HepG2 (cell line): ENCODE data around the gene TLCD1. TPM values are rescaled to one million over a fixed set of nuclear protein-coding genes. Genes with fewer than 3 reads are reported as not detected.

Experiments used
- ATM ChIP-seq: fragments of 450-650 bp; IDR thresholded peaks from 2 replicates; pipeline ENCODE4 v1.7.1; 2017; ENCODE audit warnings: mild to moderate bottlenecking, borderline replicate concordance
- CBX2 ChIP-seq, 2 experiments: fragments of 200-600 bp in 1 of 2; sonication (generic); formaldehyde crosslinking in 1 of 2; IDR thresholded peaks; 2 replicates each; pipeline versions ENCODE4 v1.7.0 to v1.8.1; 2018 to 2022; ENCODE audit warnings: low read depth in 2 of 2, low read length in 1 of 2, mild to moderate bottlenecking in 1 of 2, missing genetic modification reagents in 1 of 2
- GFI1 ChIP-seq: sonication (generic); formaldehyde crosslinking; IDR thresholded peaks from 2 replicates; pipeline ENCODE4 v1.5.0; 2020; ENCODE audit warnings: missing genetic modification reagents, mild to moderate bottlenecking, borderline replicate concordance
- HHEX ChIP-seq: IDR thresholded peaks from 2 replicates; pipeline ENCODE4 v1.6.1; 2016; ENCODE audit warnings: control low read depth
- KDM2A ChIP-seq: sonication (generic); formaldehyde crosslinking; IDR thresholded peaks from 2 replicates; pipeline ENCODE4 v1.4.0; 2020; ENCODE audit warnings: low read depth, missing genetic modification reagents, borderline replicate concordance
- PAX8 ChIP-seq: sonication (generic); formaldehyde crosslinking; IDR thresholded peaks from 2 replicates; pipeline ENCODE4 v1.8.0; 2022; ENCODE audit warnings: mild to moderate bottlenecking, missing genetic modification reagents, borderline replicate concordance
- SP5 ChIP-seq: IDR thresholded peaks from 2 replicates; pipeline ENCODE4 v1.6.1; 2016; ENCODE audit warnings: low read depth, borderline replicate concordance
- TMF1 ChIP-seq: sonication (generic); formaldehyde crosslinking; IDR thresholded peaks from 2 replicates; pipeline ENCODE4 v1.8.1; 2022; ENCODE audit warnings: low read depth, missing genetic modification reagents
- ZIK1 ChIP-seq: sonication (generic); formaldehyde crosslinking; IDR thresholded peaks from 2 replicates; pipeline ENCODE4 v1.5.0; 2020; ENCODE audit warnings: mild to moderate bottlenecking, low read depth, missing genetic modification reagents, borderline replicate concordance
- ZKSCAN8 ChIP-seq: IDR thresholded peaks from 2 replicates; pipeline ENCODE4 v1.6.1; 2016; ENCODE audit warnings: borderline replicate concordance, missing genetic modification reagents, missing compliant biosample characterization
- ZNF17 ChIP-seq: sonication (generic); formaldehyde crosslinking; IDR thresholded peaks from 2 replicates; pipeline ENCODE4 v1.5.0; 2020; ENCODE audit warnings: mild to moderate bottlenecking, missing genetic modification reagents
- ZNF451 ChIP-seq: sonication (generic); formaldehyde crosslinking; IDR thresholded peaks from 2 replicates; pipeline ENCODE4 v1.5.0; 2020; ENCODE audit warnings: mild to moderate bottlenecking, missing genetic modification reagents
- ZNF660 ChIP-seq: sonication (generic); formaldehyde crosslinking; IDR thresholded peaks from 2 replicates; pipeline ENCODE4 v1.5.1; 2020; ENCODE audit warnings: mild to moderate bottlenecking, low read depth, missing genetic modification reagents, borderline replicate concordance
- ZNF674 ChIP-seq: sonication (generic); formaldehyde crosslinking; IDR thresholded peaks from 2 replicates; pipeline ENCODE4 v1.5.0; 2020; ENCODE audit warnings: low read depth, mild to moderate bottlenecking, missing genetic modification reagents
- ZNF691 ChIP-seq: sonication (generic); formaldehyde crosslinking; IDR thresholded peaks from 2 replicates; pipeline ENCODE4 v1.4.0; 2020; ENCODE audit warnings: missing genetic modification reagents, low read depth, mild to moderate bottlenecking, borderline replicate concordance
- ZNF766 ChIP-seq: sonication (generic); formaldehyde crosslinking; IDR thresholded peaks from 2 replicates; pipeline ENCODE4 v1.5.0; 2020; ENCODE audit warnings: missing genetic modification reagents, borderline replicate concordance
- ZNF816 ChIP-seq: sonication (generic); formaldehyde crosslinking; IDR thresholded peaks from 2 replicates; pipeline ENCODE4 v1.8.0; 2022; ENCODE audit warnings: missing genetic modification reagents, mild to moderate bottlenecking, borderline replicate concordance
- ZNF878 ChIP-seq: sonication (generic); formaldehyde crosslinking; IDR thresholded peaks from 2 replicates; pipeline ENCODE4 v1.8.1; 2023; ENCODE audit warnings: mild to moderate bottlenecking, missing genetic modification reagents, moderate library complexity
- polyA plus RNA-seq, 8 experiments: library from polyadenylated mRNA; depleted of rRNA in 3 of 8; stranded (reverse) in 7 of 8; unstranded in 1 of 8; fragments of >200 nt; fragmentation: Illumina TruSeq in 4 of 8; extraction: Trizol in 4 of 8; gene quantifications; 2 replicates each; pipeline versions ENCODE4 v1.2.1 to v1.2.3, GENCODE V29; 2011 to 2016; ENCODE audit warnings: low read depth in 4 of 8, missing spikeins in 1 of 8, mixed read lengths in 1 of 8; ENCODE audit not compliant: insufficient read depth in 1 of 8
- total RNA-seq, 5 experiments: library from RNA; depleted of rRNA; stranded (reverse); fragments of >200 nt; fragmentation: Illumina TruSeq; extraction: Trizol; gene quantifications; 2 replicates each; pipeline ENCODE4 v1.2.3, GENCODE V29; 2016; ENCODE audit warnings: low read depth in 1 of 5
- TF ChIP-seq, protein P1 (sequence below): sonication (generic); formaldehyde crosslinking; conservative IDR thresholded peaks from 2 replicates; pipeline ENCODE4 v1.8.0; 2022; ENCODE audit warnings: low read depth, missing genetic modification reagents
- TF ChIP-seq, protein P2 (sequence below): sonication (generic); formaldehyde crosslinking; IDR thresholded peaks from 2 replicates; pipeline ENCODE4 v1.4.0; 2020; ENCODE audit warnings: missing genetic modification reagents
- TF ChIP-seq, protein P3 (sequence below): sonication (generic); formaldehyde crosslinking; IDR thresholded peaks from 2 replicates; pipeline ENCODE4 v1.4.0; 2020; ENCODE audit warnings: missing genetic modification reagents

TLCD1 gene
- total and polyA plus RNA-seq, 2 of the 13 experiments (the other 11 are each of a cell fraction or from before 2014, with no cell fraction given): 14.9 to 19.6 TPM

GRCh38 chr17:28744972-28745785 lies 19.1 kb upstream of the TLCD1 start (continued):
- TF ChIP-seq, protein P1, sequence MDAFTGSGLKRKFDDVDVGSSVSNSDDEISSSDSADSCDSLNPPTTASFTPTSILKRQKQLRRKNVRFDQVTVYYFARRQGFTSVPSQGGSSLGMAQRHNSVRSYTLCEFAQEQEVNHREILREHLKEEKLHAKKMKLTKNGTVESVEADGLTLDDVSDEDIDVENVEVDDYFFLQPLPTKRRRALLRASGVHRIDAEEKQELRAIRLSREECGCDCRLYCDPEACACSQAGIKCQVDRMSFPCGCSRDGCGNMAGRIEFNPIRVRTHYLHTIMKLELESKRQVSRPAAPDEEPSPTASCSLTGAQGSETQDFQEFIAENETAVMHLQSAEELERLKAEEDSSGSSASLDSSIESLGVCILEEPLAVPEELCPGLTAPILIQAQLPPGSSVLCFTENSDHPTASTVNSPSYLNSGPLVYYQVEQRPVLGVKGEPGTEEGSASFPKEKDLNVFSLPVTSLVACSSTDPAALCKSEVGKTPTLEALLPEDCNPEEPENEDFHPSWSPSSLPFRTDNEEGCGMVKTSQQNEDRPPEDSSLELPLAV (CRISPR knock-in tag): no peak
- TF ChIP-seq GFI1 (CRISPR knock-in tag) (peak; percentile 98), ZNF660 (no peak), HHEX (CRISPR knock-in tag) (no peak), ZNF878 (CRISPR knock-in tag) (no peak), KDM2A (CRISPR knock-in tag) (peak; percentile 59; the same call in 1 of the 2 replicates), PAX8 (CRISPR knock-in tag) (peak; percentile 14; the same call in 1 of the 2 replicates), ZNF816 (CRISPR knock-in tag) (no peak), CBX2 (IDR thresholded peaks at IDR 0.05; ENCODE audit: low read depth, low read length) (no peak), CBX2 (CRISPR knock-in tag; IDR thresholded peaks at IDR 0.05; ENCODE audit: low read depth) (no peak), ATM (no peak), ZNF17 (CRISPR knock-in tag) (no peak), ZIK1 (CRISPR knock-in tag) (no peak), ZNF674 (CRISPR knock-in tag) (no peak), ZKSCAN8 (no peak), ZNF691 (CRISPR knock-in tag) (peak; percentile 53; the same call in 1 of the 2 replicates), SP5 (CRISPR knock-in tag) (peak; percentile 61), TMF1 (no peak), ZNF451 (CRISPR knock-in tag) (peak; percentile 67; the same call in 1 of the 2 replicates), ZNF766 (CRISPR knock-in tag) (no peak)
- TF ChIP-seq, protein P2, sequence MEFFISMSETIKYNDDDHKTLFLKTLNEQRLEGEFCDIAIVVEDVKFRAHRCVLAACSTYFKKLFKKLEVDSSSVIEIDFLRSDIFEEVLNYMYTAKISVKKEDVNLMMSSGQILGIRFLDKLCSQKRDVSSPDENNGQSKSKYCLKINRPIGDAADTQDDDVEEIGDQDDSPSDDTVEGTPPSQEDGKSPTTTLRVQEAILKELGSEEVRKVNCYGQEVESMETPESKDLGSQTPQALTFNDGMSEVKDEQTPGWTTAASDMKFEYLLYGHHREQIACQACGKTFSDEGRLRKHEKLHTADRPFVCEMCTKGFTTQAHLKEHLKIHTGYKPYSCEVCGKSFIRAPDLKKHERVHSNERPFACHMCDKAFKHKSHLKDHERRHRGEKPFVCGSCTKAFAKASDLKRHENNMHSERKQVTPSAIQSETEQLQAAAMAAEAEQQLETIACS (CRISPR knock-in tag): no peak
- TF ChIP-seq, protein P3, sequence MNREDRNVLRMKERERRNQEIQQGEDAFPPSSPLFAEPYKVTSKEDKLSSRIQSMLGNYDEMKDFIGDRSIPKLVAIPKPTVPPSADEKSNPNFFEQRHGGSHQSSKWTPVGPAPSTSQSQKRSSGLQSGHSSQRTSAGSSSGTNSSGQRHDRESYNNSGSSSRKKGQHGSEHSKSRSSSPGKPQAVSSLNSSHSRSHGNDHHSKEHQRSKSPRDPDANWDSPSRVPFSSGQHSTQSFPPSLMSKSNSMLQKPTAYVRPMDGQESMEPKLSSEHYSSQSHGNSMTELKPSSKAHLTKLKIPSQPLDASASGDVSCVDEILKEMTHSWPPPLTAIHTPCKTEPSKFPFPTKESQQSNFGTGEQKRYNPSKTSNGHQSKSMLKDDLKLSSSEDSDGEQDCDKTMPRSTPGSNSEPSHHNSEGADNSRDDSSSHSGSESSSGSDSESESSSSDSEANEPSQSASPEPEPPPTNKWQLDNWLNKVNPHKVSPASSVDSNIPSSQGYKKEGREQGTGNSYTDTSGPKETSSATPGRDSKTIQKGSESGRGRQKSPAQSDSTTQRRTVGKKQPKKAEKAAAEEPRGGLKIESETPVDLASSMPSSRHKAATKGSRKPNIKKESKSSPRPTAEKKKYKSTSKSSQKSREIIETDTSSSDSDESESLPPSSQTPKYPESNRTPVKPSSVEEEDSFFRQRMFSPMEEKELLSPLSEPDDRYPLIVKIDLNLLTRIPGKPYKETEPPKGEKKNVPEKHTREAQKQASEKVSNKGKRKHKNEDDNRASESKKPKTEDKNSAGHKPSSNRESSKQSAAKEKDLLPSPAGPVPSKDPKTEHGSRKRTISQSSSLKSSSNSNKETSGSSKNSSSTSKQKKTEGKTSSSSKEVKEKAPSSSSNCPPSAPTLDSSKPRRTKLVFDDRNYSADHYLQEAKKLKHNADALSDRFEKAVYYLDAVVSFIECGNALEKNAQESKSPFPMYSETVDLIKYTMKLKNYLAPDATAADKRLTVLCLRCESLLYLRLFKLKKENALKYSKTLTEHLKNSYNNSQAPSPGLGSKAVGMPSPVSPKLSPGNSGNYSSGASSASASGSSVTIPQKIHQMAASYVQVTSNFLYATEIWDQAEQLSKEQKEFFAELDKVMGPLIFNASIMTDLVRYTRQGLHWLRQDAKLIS (CRISPR knock-in tag): peak; percentile 83; the same call in 1 of the 2 replicates
